DND-41 (cell line): Measurements from ENCODE around the gene TRIM24.

Experiments used
- ATAC-seq: fragments of 200-7000 bp; cut with Tn5 transposase; 3 replicates; pipeline ENCODE4 v1.9.1; 2021; ENCODE audit warnings: low read depth; ENCODE audit not compliant: insufficient read depth
- DNase-seq: peaks from one replicate; pipeline ENCODE4 v3.0.0-alpha.2; 2020
- H2AFZ ChIP-seq: 2 replicates; pipeline ENCODE4 v1.6.0; 2012; ENCODE audit warnings: low read depth, low read length
- H3K27ac ChIP-seq: 2 replicates; pipeline ENCODE4 v1.5.1; 2012; ENCODE audit warnings: low read length, inconsistent platforms
- H3K27me3 ChIP-seq: fragments of 200-600 bp; sonication (generic); 2 replicates; pipeline ENCODE4 v1.6.0; 2012; ENCODE audit warnings: low read length, mild to moderate bottlenecking, inconsistent platforms; ENCODE audit not compliant: insufficient read depth, poor library complexity
- H3K36me3 ChIP-seq: 2 replicates; pipeline ENCODE4 v1.5.1; 2012; ENCODE audit warnings: low read length, inconsistent platforms; ENCODE audit not compliant: insufficient read depth
- H3K4me1 ChIP-seq: 2 replicates; pipeline ENCODE4 v1.5.1; 2012; ENCODE audit warnings: mild to moderate bottlenecking, low read length; ENCODE audit not compliant: insufficient read depth
- H3K4me2 ChIP-seq: 2 replicates; pipeline ENCODE4 v1.6.0; 2012; ENCODE audit warnings: mild to moderate bottlenecking, moderate library complexity, low read length, inconsistent platforms; ENCODE audit not compliant: insufficient read depth
- H3K4me3 ChIP-seq, 2 experiments: fragments of 200-600 bp in 1 of 2; shearing (Covaris generic) in 1 of 2; 2 replicates each; pipeline ENCODE4 v1.5.1; 2012 to 2016; ENCODE audit warnings: inconsistent platforms in 2 of 2, low read length in 2 of 2, mild to moderate bottlenecking in 2 of 2, low read depth in 1 of 2, moderate library complexity in 1 of 2
- H3K79me2 ChIP-seq: 2 replicates; pipeline ENCODE4 v1.6.0; 2012; ENCODE audit warnings: low read length, inconsistent platforms; ENCODE audit not compliant: insufficient read depth
- H3K9ac ChIP-seq: 2 replicates; pipeline ENCODE4 v1.6.0; 2012; ENCODE audit warnings: low read depth, mild to moderate bottlenecking, inconsistent platforms, low read length, moderate library complexity
- H3K9me3 ChIP-seq: 2 replicates; pipeline ENCODE4 v1.5.1; 2012; ENCODE audit warnings: low read length, moderate library complexity, mild to moderate bottlenecking, inconsistent platforms; ENCODE audit not compliant: insufficient read depth, severe bottlenecking
- H4K20me1 ChIP-seq: 2 replicates; pipeline ENCODE4 v1.6.0; 2012; ENCODE audit warnings: low read length; ENCODE audit not compliant: insufficient read depth
- CTCF ChIP-seq: IDR thresholded peaks from 2 replicates; pipeline ENCODE4 v1.5.1; 2012; ENCODE audit warnings: borderline replicate concordance, low read length, moderate library complexity, mild to moderate bottlenecking; ENCODE audit not compliant: poor library complexity, severe bottlenecking; ENCODE audit errors: extremely low read depth
- EZH2 ChIP-seq: IDR thresholded peaks from 3 replicates; pipeline ENCODE4 v1.6.1; 2012; ENCODE audit warnings: borderline replicate concordance, low read depth, mild to moderate bottlenecking, moderate library complexity, low read length, inconsistent platforms; ENCODE audit not compliant: severe bottlenecking

The TRIM24 gene

DNA sequence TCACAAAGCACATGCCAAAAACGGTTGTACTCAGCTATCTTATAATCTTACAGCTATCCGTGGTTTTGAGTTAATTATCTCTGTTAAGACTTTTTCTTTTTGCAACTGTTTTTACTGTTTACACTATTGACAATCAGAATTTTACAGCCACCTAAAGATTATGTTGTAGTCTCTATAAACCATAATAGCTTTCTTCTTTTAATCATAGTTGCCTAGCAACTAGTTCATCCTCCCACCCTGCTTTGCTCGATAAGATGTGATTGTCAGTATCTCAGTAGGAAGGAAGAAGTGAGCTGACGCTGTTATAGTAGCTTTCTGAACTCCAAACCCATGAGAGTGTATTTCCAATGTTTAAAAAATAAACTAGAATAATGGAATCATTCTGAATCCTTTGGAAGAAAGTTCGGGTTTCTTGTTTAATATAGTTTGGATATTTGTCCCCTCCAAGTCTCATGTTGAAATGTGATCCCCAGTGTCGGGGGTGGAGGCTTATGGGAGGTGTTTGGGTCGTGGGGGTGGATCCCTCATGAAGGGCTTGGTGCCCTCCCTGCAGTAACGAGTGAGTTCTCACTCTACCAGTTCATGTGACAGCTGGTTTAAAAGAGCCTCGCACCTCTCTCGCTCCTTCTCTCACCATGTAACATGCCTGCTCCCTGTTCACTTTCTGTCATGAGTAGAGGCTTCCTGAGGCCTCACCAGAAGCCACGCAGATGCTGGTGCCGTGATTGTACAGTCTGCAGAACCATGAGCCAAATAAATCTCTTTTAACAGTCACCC lies 173.0 kb downstream of the TRIM24 start:
- Histone ChIP-seq H3K4me3 (no peak overlapping the region), H4K20me1 (no peaks in the 10 kb centered on the region), H3K9ac (no peak overlapping the region), H3K27ac (no peak overlapping the region), H3K4me1 (no peaks in the 10 kb centered on the region), H3K36me3 (no peaks in the 10 kb centered on the region), H3K4me2 (no peak overlapping the region), H3K9me3 (no peaks in the 10 kb centered on the region), H3K79me2 (no peaks in the 10 kb centered on the region), H2AFZ (no peak overlapping the region), H3K27me3 (peaks cover 5% of the 10 kb centered on the region)
- no peak for DNase-seq
- no peak for ATAC-seq
- TF ChIP-seq CTCF (no peak), EZH2 (no peak)
